K562 (cell line): ENCODE data around the gene MARK3. TPM values are rescaled to one million over a fixed set of nuclear protein-coding genes. Genes with fewer than 3 reads are reported as not detected.

Experiments used
- ATF2 ChIP-seq: sonication (generic); formaldehyde crosslinking; IDR thresholded peaks from 2 replicates; pipeline ENCODE4 v1.8.1; 2022; ENCODE audit warnings: missing genetic modification reagents
- BCOR ChIP-seq: fragments of 450-650 bp; IDR thresholded peaks from 2 replicates; pipeline ENCODE4 v1.6.1; 2016
- CREB5 ChIP-seq: fragments of 250-450 bp; sonication (Bioruptor Pico); IDR thresholded peaks from 2 replicates; pipeline ENCODE4 v1.5.0; 2020; ENCODE audit warnings: mild to moderate bottlenecking
- MTA1 ChIP-seq: fragments of 450-650 bp; IDR thresholded peaks from 2 replicates; pipeline ENCODE4 v1.6.1; 2017; ENCODE audit warnings: borderline replicate concordance
- NCOA1 ChIP-seq: fragments of 450-650 bp; IDR thresholded peaks from 2 replicates; pipeline ENCODE4 v1.6.1; 2016; ENCODE audit warnings: low read depth
- NEUROD1 ChIP-seq: fragments of 150-350 bp; IDR thresholded peaks from 2 replicates; pipeline ENCODE4 v1.6.1; 2014; ENCODE audit warnings: borderline replicate concordance, low read length, low read depth; ENCODE audit not compliant: partially characterized antibody
- PRDM10 ChIP-seq: fragments of 450-650 bp; IDR thresholded peaks from 2 replicates; pipeline ENCODE4 v1.6.1; 2018; ENCODE audit not compliant: partially characterized antibody
- PREB ChIP-seq: sonication (generic); formaldehyde crosslinking; IDR thresholded peaks from 2 replicates; pipeline ENCODE4 v1.8.1; 2023; ENCODE audit warnings: mild to moderate bottlenecking, missing genetic modification reagents
- SP2 ChIP-seq: IDR thresholded peaks from 2 replicates; pipeline ENCODE4 v1.6.1; 2011; ENCODE audit warnings: mild to moderate bottlenecking, low read depth, low read length, moderate library complexity; ENCODE audit not compliant: poor library complexity, severe bottlenecking; ENCODE audit errors: extremely low read depth
- TRIM28 ChIP-seq: fragments of 450-650 bp; IDR thresholded peaks from 2 replicates; pipeline ENCODE4 v1.6.1; 2017
- ZBTB33 ChIP-seq: sonication (generic); formaldehyde crosslinking; IDR thresholded peaks from 2 replicates; pipeline ENCODE4 v1.8.1; 2023; ENCODE audit warnings: mild to moderate bottlenecking, missing genetic modification reagents
- ZNF174 ChIP-seq: fragments of 250-450 bp; sonication (Bioruptor Pico); IDR thresholded peaks from 2 replicates; pipeline ENCODE4 v1.4.0; 2020; ENCODE audit warnings: mild to moderate bottlenecking
- polyA plus RNA-seq, 8 experiments: library from polyadenylated mRNA; depleted of rRNA in 4 of 8; stranded (reverse) in 5 of 8; unstranded in 3 of 8; fragments of >200 nt; fragmentation: Nextera tagmentation in 2 of 8; fragmentation: Illumina TruSeq in 1 of 8; extraction: Ambion mirVana in 2 of 8; extraction: Trizol in 1 of 8; gene quantifications; 2 replicates each; pipeline versions ENCODE4 v1.2.1 to v1.2.3, GENCODE V29; 2011 to 2014; ENCODE audit warnings: inconsistent platforms in 1 of 8, missing spikeins in 1 of 8
- total RNA-seq, 7 experiments: library from RNA; depleted of rRNA in 6 of 7; stranded (reverse); fragments of >200 nt in 6 of 7; fragmentation: Illumina TruSeq in 2 of 7; extraction: Trizol in 2 of 7; gene quantifications; 2 replicates each; pipeline versions ENCODE4 v1.2.1 to v1.2.3, GENCODE V29; 2011 to 2021; ENCODE audit warnings: low replicate concordance in 1 of 7

Gene MARK3
- total and polyA plus RNA-seq, 9 of the 15 experiments (the other 6 are each of a cell fraction or from before 2014, with no cell fraction given): 10.1 to 68.7 (median 56.3) TPM

- TF ChIP-seq ZBTB33 (CRISPR knock-in tag) (no peak), SP2 (no peak), ZNF174 (CRISPR knock-in tag) (no peak), MTA1 (peak; percentile 22; the same call in 1 of the 2 replicates), TRIM28 (no peak), CREB5 (CRISPR knock-in tag) (no peak), BCOR (no peak), PREB (CRISPR knock-in tag) (no peak), PRDM10 (no peak), NCOA1 (no peak), ATF2 (CRISPR knock-in tag) (no peak), NEUROD1 (peak; percentile 26)
Observed at GRCh38 chr14:103520657-103521437, 135.6 kb downstream of the MARK3 start (continued).
